OCI-LY7 (cell line): ENCODE results near the gene CCDC47.

Experiments used
- EZH2phosphoT487 ChIP-seq: fragments of 200-600 bp; sonication (generic); IDR thresholded peaks from 2 replicates; pipeline ENCODE4 v1.6.1; 2018; ENCODE audit warnings: low read depth, borderline replicate concordance, mild to moderate bottlenecking, mixed run types, antibody characterized with exemption, low read length, moderate library complexity, mixed read lengths
- TF ChIP-seq, protein P1 (sequence below): fragments of 200-600 bp; sonication (generic); conservative IDR thresholded peaks from 2 replicates; pipeline ENCODE4 v1.5.1; 2014; ENCODE audit warnings: mild to moderate bottlenecking, antibody characterized with exemption, low read length, moderate library complexity, mixed read lengths

DNA sequence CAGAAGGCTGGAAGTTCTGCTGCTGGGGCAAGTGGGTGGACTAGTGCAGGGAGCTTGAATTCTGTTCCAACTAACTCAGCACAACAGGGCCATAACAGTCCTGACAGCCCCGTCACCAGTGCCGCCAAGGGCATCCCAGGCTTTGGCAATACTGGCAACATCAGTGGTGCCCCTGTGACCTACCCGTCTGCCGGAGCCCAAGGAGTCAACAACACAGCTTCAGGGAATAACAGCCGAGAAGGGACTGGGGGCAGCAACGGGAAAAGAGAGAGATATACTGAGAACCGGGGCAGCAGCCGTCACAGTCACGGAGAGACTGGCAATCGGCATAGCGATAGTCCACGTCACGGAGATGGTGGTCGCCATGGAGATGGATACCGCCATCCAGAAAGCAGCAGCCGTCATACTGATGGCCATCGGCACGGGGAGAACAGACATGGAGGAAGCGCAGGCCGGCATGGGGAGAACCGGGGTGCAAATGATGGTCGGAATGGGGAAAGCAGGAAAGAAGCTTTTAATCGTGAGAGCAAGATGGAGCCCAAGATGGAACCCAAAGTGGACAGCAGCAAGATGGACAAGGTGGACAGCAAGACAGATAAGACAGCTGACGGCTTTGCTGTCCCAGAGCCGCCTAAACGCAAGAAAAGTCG lies 44.5 kb upstream of the CCDC47 start:
- TF ChIP-seq, protein P1, sequence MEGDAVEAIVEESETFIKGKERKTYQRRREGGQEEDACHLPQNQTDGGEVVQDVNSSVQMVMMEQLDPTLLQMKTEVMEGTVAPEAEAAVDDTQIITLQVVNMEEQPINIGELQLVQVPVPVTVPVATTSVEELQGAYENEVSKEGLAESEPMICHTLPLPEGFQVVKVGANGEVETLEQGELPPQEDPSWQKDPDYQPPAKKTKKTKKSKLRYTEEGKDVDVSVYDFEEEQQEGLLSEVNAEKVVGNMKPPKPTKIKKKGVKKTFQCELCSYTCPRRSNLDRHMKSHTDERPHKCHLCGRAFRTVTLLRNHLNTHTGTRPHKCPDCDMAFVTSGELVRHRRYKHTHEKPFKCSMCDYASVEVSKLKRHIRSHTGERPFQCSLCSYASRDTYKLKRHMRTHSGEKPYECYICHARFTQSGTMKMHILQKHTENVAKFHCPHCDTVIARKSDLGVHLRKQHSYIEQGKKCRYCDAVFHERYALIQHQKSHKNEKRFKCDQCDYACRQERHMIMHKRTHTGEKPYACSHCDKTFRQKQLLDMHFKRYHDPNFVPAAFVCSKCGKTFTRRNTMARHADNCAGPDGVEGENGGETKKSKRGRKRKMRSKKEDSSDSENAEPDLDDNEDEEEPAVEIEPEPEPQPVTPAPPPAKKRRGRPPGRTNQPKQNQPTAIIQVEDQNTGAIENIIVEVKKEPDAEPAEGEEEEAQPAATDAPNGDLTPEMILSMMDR = no peak
- TF ChIP-seq EZH2phosphoT487 = no peak
